NCI-H1417 treated with DMSO at 0.1 percent for 48 hours (cell line): ENCODE results near the gene SYNPO2.

Experiments
- DNase-seq: peaks from one replicate; lab custom pipeline; 2025; lab: John Stamatoyannopoulos, UW

Gene SYNPO2

GRCh38 chr4:118879409-118879808 lies 9.2 kb upstream of the SYNPO2 start:
- DNase-seq: no peak

GRCh38 chr4:118881512-118882146 lies 7.0 kb upstream of the SYNPO2 start:
- no peak for DNase-seq

- DNase-seq: no peak
These were observed 4.8 kb upstream of the SYNPO2 start for GRCh38 chr4:118883861-118884260.

GRCh38 chr4:118884716-118885115 lies 3.9 kb upstream of the SYNPO2 start:
- DNase-seq: no peak

GRCh38 chr4:118889312-118889691 lies 648 bp downstream of the SYNPO2 start:
- DNase-seq: no peak

GRCh38 chr4:118894034-118894433 lies 5.4 kb downstream of the SYNPO2 start:
- no peak for DNase-seq

- DNase-seq: no peak
These were observed 9.6 kb downstream of the SYNPO2 start for GRCh38 chr4:118898221-118898620.

- DNase-seq: no peak
These were observed 10.1 kb downstream of the SYNPO2 start for GRCh38 chr4:118898684-118899138.

GRCh38 chr4:118904418-118904817 lies 15.8 kb downstream of the SYNPO2 start:
- DNase-seq: no peak

- no peak for DNase-seq
These were observed 16.3 kb downstream of the SYNPO2 start for GRCh38 chr4:118904935-118905334.

GRCh38 chr4:118905566-118905965 lies 16.9 kb downstream of the SYNPO2 start:
- no peak for DNase-seq

- no peak for DNase-seq
These were observed 20.7 kb downstream of the SYNPO2 start for GRCh38 chr4:118909173-118909956.

GRCh38 chr4:118910221-118910620 lies 21.6 kb downstream of the SYNPO2 start:
- no peak for DNase-seq

GRCh38 chr4:118911238-118911703 lies 22.6 kb downstream of the SYNPO2 start:
- no peak for DNase-seq

GRCh38 chr4:118915468-118915867 lies 26.8 kb downstream of the SYNPO2 start:
- no peak for DNase-seq

GRCh38 chr4:118916691-118917289 lies 28.1 kb downstream of the SYNPO2 start:
- no peak for DNase-seq

- DNase-seq: no peak
These were observed 28.9 kb downstream of the SYNPO2 start for GRCh38 chr4:118917582-118917981.

- DNase-seq: no peak
These were observed 29.7 kb downstream of the SYNPO2 start for GRCh38 chr4:118918388-118918787.

- DNase-seq: no peak
These were observed 31.6 kb downstream of the SYNPO2 start for GRCh38 chr4:118920247-118920646.

- no peak for DNase-seq
These were observed 33.1 kb downstream of the SYNPO2 start for GRCh38 chr4:118921786-118922185.

- DNase-seq: no peak
These were observed 35.2 kb downstream of the SYNPO2 start for GRCh38 chr4:118923891-118924290.

- DNase-seq: no peak
These were observed 39.3 kb downstream of the SYNPO2 start for GRCh38 chr4:118927974-118928373.

GRCh38 chr4:118930255-118930654 lies 41.6 kb downstream of the SYNPO2 start:
- no peak for DNase-seq
